Mesendoderm (in vitro differentiated cells): ENCODE data around the gene CHST15.

Experiments
- DNase-seq: peaks from one replicate; pipeline ENCODE4 v3.0.0; 2013
- H2AK5ac ChIP-seq: 2 replicates; pipeline ENCODE4 v1.6.1; 2013; ENCODE audit warnings: low read length, inconsistent platforms
- H2BK120ac ChIP-seq: 2 replicates; pipeline ENCODE4 v1.6.1; 2013; ENCODE audit warnings: low read depth, mild to moderate bottlenecking, low read length, moderate library complexity, mixed read lengths
- H2BK15ac ChIP-seq: replicated peaks from 2 replicates; pipeline ENCODE4 v1.6.1; 2013; ENCODE audit warnings: low read depth, mild to moderate bottlenecking, moderate library complexity
- H2BK5ac ChIP-seq: 2 replicates; pipeline ENCODE4 v1.6.1; 2013; ENCODE audit warnings: low read length, inconsistent platforms
- H3K18ac ChIP-seq: 2 replicates; pipeline ENCODE4 v1.6.1; 2013; ENCODE audit warnings: mild to moderate bottlenecking, low read length, mixed read lengths
- H3K23ac ChIP-seq: one replicate; pipeline ENCODE4 v1.6.1; 2013; ENCODE audit warnings: low read length
- H3K27ac ChIP-seq: 2 replicates; pipeline ENCODE4 v1.5.1; 2013; ENCODE audit warnings: low read depth, mild to moderate bottlenecking, inconsistent platforms, low read length, moderate library complexity
- H3K27me3 ChIP-seq: 2 replicates; pipeline ENCODE4 v1.6.1; 2013; ENCODE audit warnings: low read length, control low read depth, mild to moderate bottlenecking, inconsistent platforms; ENCODE audit not compliant: insufficient read depth, poor library complexity
- H3K36me3 ChIP-seq: 2 replicates; pipeline ENCODE4 v1.6.1; 2013; ENCODE audit warnings: low read length, inconsistent platforms; ENCODE audit not compliant: control insufficient read depth, insufficient read depth
- H3K4ac ChIP-seq: one replicate; pipeline ENCODE4 v1.6.1; 2013; ENCODE audit warnings: low read depth, mild to moderate bottlenecking, low read length, moderate library complexity
- H3K4me1 ChIP-seq: 2 replicates; pipeline ENCODE4 v1.6.1; 2013; ENCODE audit warnings: low read depth, low read length, inconsistent platforms; ENCODE audit not compliant: control insufficient read depth
- H3K4me2 ChIP-seq: 2 replicates; pipeline ENCODE4 v1.6.1; 2013; ENCODE audit warnings: low read length
- H3K4me3 ChIP-seq: 2 replicates; pipeline ENCODE4 v1.5.1; 2013; ENCODE audit warnings: mild to moderate bottlenecking, low read length
- H3K56ac ChIP-seq: one replicate; pipeline ENCODE4 v1.6.1; 2013; ENCODE audit warnings: low read length
- H3K79me1 ChIP-seq: 2 replicates; pipeline ENCODE4 v1.6.1; 2013; ENCODE audit warnings: low read length, inconsistent platforms
- H3K79me2 ChIP-seq: 2 replicates; pipeline ENCODE4 v1.6.1; 2013; ENCODE audit warnings: mild to moderate bottlenecking, low read length; ENCODE audit not compliant: control insufficient read depth, insufficient read depth
- H3K9ac ChIP-seq: 2 replicates; pipeline ENCODE4 v1.6.1; 2013; ENCODE audit warnings: low read length, inconsistent platforms
- H4K5ac ChIP-seq: one replicate; pipeline ENCODE4 v1.6.1; 2013; ENCODE audit warnings: low read length
- H4K8ac ChIP-seq: one replicate; pipeline ENCODE4 v1.6.1; 2013; ENCODE audit warnings: low read depth, mild to moderate bottlenecking, control low read depth, low read length, moderate library complexity
- WGBS: extraction: QIAGEN DNeasy Blood & Tissue Kit; methylation state at CpG from one replicate; pipeline ENCODE4 v1.1.7; 2013; ENCODE audit warnings: low lambda C conversion rate, missing lambda C conversion rate; ENCODE audit not compliant: insufficient coverage; ENCODE audit errors: extremely low coverage; 5-methylcytosine and 5-hydroxymethylcytosine counted together

CHST15 gene

DNA sequence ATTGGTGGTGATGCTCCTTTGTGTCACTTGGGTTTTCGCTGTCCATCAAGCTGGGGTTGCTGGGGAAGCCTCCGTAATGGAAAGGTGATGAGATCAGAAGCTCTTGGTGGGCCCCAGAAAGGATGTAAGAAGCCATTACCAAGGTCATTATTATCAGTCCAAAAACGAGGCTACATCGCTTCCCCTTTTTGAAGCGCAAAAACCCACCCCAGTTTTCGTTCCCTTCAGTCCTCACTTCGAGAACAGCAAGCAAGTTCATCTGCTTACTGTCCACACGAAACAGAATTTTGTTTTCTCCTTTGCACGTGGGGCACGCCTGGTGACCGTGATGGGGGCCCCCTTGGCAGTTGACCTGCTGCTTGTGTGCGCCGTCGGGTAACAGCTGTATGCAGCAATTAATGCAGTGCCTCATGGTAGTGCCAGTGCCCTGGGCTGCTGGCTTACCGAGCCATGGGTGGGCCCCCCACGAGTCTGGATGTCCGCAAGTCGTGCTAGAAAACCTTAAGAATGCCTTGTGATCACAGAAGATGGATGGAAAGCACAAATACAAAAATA, 47.5 kb downstream of the CHST15 start:
- H3K23ac ChIP-seq = no peak overlapping the region
- DNase-seq = no peak
- H2AK5ac ChIP-seq = no peak overlapping the region
- H3K4me1 ChIP-seq = peaks cover 4% of the 10 kb centered on the region
- H3K79me2 ChIP-seq = no peaks in the 10 kb centered on the region
- no peak overlapping the region for H4K8ac ChIP-seq
- H2BK5ac ChIP-seq = no peak overlapping the region
- no peak overlapping the region for H3K56ac ChIP-seq
- no peak overlapping the region for H3K4me2 ChIP-seq
- H3K4me3 ChIP-seq = no peak overlapping the region
- no peak overlapping the region for H4K5ac ChIP-seq
- no peak overlapping the region for H3K27ac ChIP-seq
- no peak overlapping the region for H2BK120ac ChIP-seq
- H3K27me3 ChIP-seq = no peaks in the 10 kb centered on the region
- no peak overlapping the region for H2BK15ac ChIP-seq
- no peaks in the 10 kb centered on the region for H3K36me3 ChIP-seq
- no CpG with 5 or more reads among the region's 18 CpGs for WGBS
- no peaks in the 10 kb centered on the region for H3K79me1 ChIP-seq
- H3K9ac ChIP-seq = no peak overlapping the region
- H3K18ac ChIP-seq = no peak overlapping the region
- no peak overlapping the region for H3K4ac ChIP-seq

DNA sequence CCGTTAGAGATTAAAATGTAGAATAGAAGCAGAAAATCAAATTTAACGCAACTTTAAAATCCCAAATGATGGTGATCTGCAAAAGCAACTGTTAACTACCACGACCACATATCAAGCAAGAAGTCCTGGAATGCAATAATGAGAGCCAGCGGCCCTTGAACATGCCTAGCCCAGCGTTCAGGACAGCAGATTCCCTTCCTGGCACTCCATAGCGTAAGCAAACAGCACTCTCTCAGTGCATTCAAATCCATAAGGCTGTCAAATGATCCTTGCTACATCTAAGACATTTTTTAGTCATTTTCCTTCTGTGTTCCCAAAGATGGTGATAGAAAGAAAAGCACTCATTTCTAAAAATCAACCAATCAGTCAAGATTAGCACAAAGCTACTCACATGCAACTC, 48.1 kb downstream of the CHST15 start:
- H3K56ac ChIP-seq = no peak overlapping the region
- no CpG with 5 or more reads among the region's 6 CpGs for WGBS
- no peak overlapping the region for H3K4me3 ChIP-seq
- H3K79me1 ChIP-seq = no peaks in the 10 kb centered on the region
- no peaks in the 10 kb centered on the region for H3K27me3 ChIP-seq
- peaks cover 4% of the 10 kb centered on the region for H3K4me1 ChIP-seq
- no peaks in the 10 kb centered on the region for H3K36me3 ChIP-seq
- no peak overlapping the region for H3K4ac ChIP-seq
- H3K4me2 ChIP-seq = no peak overlapping the region
- H4K5ac ChIP-seq = no peak overlapping the region
- no peak overlapping the region for H2BK15ac ChIP-seq
- DNase-seq = no peak
- no peak overlapping the region for H2BK5ac ChIP-seq
- no peak overlapping the region for H3K18ac ChIP-seq
- H4K8ac ChIP-seq = no peak overlapping the region
- no peak overlapping the region for H3K27ac ChIP-seq
- H2BK120ac ChIP-seq = no peak overlapping the region
- H3K9ac ChIP-seq = no peak overlapping the region
- no peaks in the 10 kb centered on the region for H3K79me2 ChIP-seq
- no peak overlapping the region for H2AK5ac ChIP-seq
- H3K23ac ChIP-seq = no peak overlapping the region

DNA sequence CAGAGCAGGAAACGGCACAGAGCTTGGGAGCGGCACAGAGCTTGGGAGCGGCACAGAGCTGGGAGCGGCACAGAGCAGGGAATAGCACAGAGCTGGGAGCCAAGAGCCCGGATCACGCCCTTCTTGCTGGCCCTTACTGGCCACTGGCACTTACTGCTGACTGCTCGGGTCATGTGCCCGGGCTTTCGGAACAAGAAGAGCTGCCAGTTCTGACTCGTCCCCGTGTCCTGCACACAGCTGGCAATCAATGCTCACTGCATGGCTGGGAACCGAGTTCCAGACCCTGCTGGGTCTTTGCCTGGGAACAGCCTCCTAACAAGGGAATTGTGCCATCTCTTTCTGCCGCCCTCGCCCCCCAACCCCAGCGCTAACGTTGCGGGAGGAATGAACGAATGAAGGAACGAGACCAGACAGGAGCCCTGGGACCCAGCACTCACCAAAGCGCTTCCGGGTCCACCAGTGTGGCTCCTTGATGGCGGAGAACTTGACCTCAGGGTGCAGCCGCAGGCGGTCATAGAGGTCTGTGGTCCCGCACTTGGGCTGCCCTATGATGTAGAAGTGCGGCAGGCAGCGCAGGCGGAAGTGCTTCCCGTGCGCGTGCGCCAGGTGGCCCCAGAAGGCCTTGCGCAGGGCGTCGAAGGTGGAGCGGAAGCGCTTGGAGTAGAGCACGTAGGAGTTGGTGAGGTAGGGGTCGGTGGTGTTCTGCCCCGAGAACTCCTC, 49.1 kb downstream of the CHST15 start:
- H3K56ac ChIP-seq = no peak overlapping the region
- H3K4me1 ChIP-seq = peaks cover 4% of the 10 kb centered on the region
- no peaks in the 10 kb centered on the region for H3K79me1 ChIP-seq
- H3K9ac ChIP-seq = no peak overlapping the region
- no peaks in the 10 kb centered on the region for H3K36me3 ChIP-seq
- H4K5ac ChIP-seq = no peak overlapping the region
- H2AK5ac ChIP-seq = no peak overlapping the region
- H3K4ac ChIP-seq = no peak overlapping the region
- no CpG with 5 or more reads among the region's 40 CpGs for WGBS
- H3K79me2 ChIP-seq = no peaks in the 10 kb centered on the region
- no peak overlapping the region for H2BK120ac ChIP-seq
- H3K23ac ChIP-seq = no peak overlapping the region
- no peak overlapping the region for H3K27ac ChIP-seq
- no peak for DNase-seq
- no peak overlapping the region for H4K8ac ChIP-seq
- H2BK5ac ChIP-seq = no peak overlapping the region
- H3K4me3 ChIP-seq = no peak overlapping the region
- H3K18ac ChIP-seq = no peak overlapping the region
- no peak overlapping the region for H2BK15ac ChIP-seq
- H3K27me3 ChIP-seq = no peaks in the 10 kb centered on the region
- H3K4me2 ChIP-seq = no peak overlapping the region

DNA sequence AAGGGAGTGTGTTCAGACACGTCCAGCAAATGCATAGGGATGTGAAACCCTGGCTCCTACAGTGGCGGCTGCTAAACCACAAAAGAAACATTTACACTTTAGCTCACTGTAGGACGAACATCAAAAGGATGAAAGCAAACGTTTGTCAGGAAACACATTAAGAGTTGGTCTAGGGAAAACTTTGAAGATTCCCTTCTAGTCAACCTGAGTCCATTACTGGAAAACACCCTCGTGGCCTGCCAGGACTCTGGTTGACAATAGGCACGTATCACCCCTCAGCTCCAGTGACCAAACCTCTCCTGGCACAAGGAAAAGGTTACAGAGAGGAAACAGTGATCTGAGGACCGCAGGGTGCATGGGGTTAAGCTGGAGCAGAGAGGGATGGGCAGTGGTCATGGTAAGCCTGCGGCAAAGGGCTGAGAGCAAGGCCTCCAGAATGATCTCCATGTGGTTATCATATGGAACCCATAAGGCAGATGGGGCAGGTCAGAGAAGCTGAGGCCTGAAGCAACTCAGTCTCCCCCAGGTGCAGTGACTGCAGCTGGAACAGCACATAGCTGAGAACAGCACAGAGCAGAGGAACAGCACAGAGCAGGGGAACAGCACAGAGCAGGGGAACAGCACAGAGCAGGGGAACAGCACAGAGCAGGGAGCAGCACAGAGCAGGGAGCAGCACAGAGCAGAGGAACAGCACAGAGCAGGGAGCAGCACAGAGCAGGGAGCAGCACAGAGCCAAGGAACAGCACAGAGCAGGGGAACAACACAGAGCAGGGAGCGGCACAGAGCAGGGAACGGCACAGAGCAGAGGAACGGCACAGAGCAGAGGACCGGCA, 49.9 kb downstream of the CHST15 start:
- Histone ChIP-seq H3K56ac (no peak overlapping the region), H2AK5ac (no peak overlapping the region)

DNA sequence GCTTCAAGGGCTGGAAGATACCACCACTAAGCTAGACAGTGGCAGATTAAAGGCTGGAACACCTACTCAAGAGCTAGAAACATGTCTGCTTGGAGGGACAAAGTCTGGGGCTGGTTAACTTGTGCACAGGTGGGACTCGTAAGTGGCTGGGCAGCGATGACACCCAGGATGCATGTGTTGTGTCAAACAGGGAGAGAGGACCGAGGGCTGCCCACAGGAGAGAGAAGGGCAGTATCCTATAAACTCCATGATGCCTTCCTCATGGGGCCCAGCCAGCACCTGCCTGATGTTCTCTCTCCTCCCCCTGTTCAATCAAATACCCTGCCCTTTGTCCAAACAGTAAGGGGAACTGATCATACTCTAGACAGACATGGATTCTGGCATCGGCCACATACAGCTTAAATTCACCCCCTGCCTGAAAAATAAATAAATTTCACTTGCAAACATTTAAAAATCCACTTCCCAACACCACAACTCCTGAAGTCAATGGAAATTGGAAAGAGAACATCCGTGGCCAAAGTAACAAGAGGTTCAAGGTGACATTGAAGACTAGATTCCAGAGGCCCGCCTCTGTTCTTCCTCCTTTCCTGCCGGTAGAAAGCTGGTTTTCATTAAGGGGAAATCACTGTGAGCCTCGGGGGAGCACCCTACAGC, 50.6 kb downstream of the CHST15 start:
- WGBS = no CpG with 5 or more reads among the region's 8 CpGs
- H2AK5ac ChIP-seq = no peak overlapping the region
- H4K8ac ChIP-seq = no peak overlapping the region
- no peak for DNase-seq
- H2BK120ac ChIP-seq = no peak overlapping the region
- H3K79me1 ChIP-seq = no peaks in the 10 kb centered on the region
- H2BK15ac ChIP-seq = no peak overlapping the region
- no peak overlapping the region for H3K18ac ChIP-seq
- no peak overlapping the region for H2BK5ac ChIP-seq
- H3K23ac ChIP-seq = no peak overlapping the region
- no peak overlapping the region for H3K9ac ChIP-seq
- H3K4ac ChIP-seq = no peak overlapping the region
- no peak overlapping the region for H4K5ac ChIP-seq
- H3K4me3 ChIP-seq = no peak overlapping the region
- H3K56ac ChIP-seq = no peak overlapping the region
- no peaks in the 10 kb centered on the region for H3K27me3 ChIP-seq
- no peak overlapping the region for H3K4me2 ChIP-seq
- H3K27ac ChIP-seq = no peak overlapping the region
- no peaks in the 10 kb centered on the region for H3K36me3 ChIP-seq
- no peaks in the 10 kb centered on the region for H3K79me2 ChIP-seq
- no peaks in the 10 kb centered on the region for H3K4me1 ChIP-seq

More for the DNA sequence above, 49.9 kb downstream of the CHST15 start:
- no peak overlapping the region for H2BK15ac ChIP-seq
- peaks cover 4% of the 10 kb centered on the region for H3K4me1 ChIP-seq
- H3K27me3 ChIP-seq = no peaks in the 10 kb centered on the region
- H3K36me3 ChIP-seq = no peaks in the 10 kb centered on the region
- H3K23ac ChIP-seq = no peak overlapping the region
- H3K4me3 ChIP-seq = no peak overlapping the region
- no peak overlapping the region for H3K27ac ChIP-seq
- H3K79me1 ChIP-seq = no peaks in the 10 kb centered on the region
- H3K18ac ChIP-seq = no peak overlapping the region
- DNase-seq = no peak
- no peak overlapping the region for H4K8ac ChIP-seq
- no peaks in the 10 kb centered on the region for H3K79me2 ChIP-seq
- H2BK120ac ChIP-seq = no peak overlapping the region
- H4K5ac ChIP-seq = no peak overlapping the region
- no peak overlapping the region for H3K4ac ChIP-seq
- no peak overlapping the region for H3K9ac ChIP-seq
- no peak overlapping the region for H2BK5ac ChIP-seq
- no CpG with 5 or more reads among the region's 12 CpGs for WGBS
- no peak overlapping the region for H3K4me2 ChIP-seq
